K562 (cell line): ENCODE data around the gene EFCAB12. TPM values are rescaled to one million over a fixed set of nuclear protein-coding genes. Genes with fewer than 3 reads are reported as not detected.

Experiments
- ATAC-seq: fragments of 200-7000 bp; cut with Tn5 transposase; 3 replicates; pipeline ENCODE4 v1.9.1; 2020; ENCODE audit warnings: moderate library complexity
- BruUV-seq: library from RNA; stranded (reverse); fragments of 400-500 nt; replicated peaks from 2 replicates; lab custom pipeline; 2021; lab: Mats Ljungman, UMichigan
- CTCF ChIA-PET: fragments of 300-600 bp; formaldehyde crosslinking; extraction: SDS; loops from one replicate; lab custom pipeline; 2021; ENCODE audit warnings: low intra/inter-chr PET ratio; lab: Yijun Ruan, JAX
- POLR2A ChIA-PET: fragments of 300-600, 350-650 bp; sonication (Branson Sonifier 250); formaldehyde crosslinking; extraction: SDS; loops from one replicate; lab custom pipeline; 2021; ENCODE audit warnings: antibody characterized with exemption, inconsistent platforms; lab: Yijun Ruan, JAX
- DNase-seq, 4 experiments: peaks; one replicate each; pipeline versions ENCODE4 v3.0.0 to v3.0.0-alpha.2; 2011 to 2018; ENCODE audit warnings: low spot score in 3 of 4, mixed read lengths in 3 of 4; ENCODE audit errors: extremely low read depth in 1 of 4
- FAIRE-seq: peaks from 2 replicates; lab custom pipeline; 2011; peaks lifted over from hg19 to GRCh38; lab: Jason Lieb, UNC
- H2AFZ ChIP-seq: 2 replicates; pipeline ENCODE4 v1.6.0; 2011; ENCODE audit warnings: low read depth, low read length, control low read depth, inconsistent platforms
- H3K27ac ChIP-seq: fragments of 200-600 bp; 3 replicates; pipeline ENCODE4 v1.8.0; 2011; ENCODE audit warnings: low read depth, mild to moderate bottlenecking, control low read depth, inconsistent platforms, low read length, moderate library complexity, mixed read lengths; ENCODE audit errors: extremely low read depth
- H3K27me3 ChIP-seq, 2 experiments: fragments of 300-600 bp in 1 of 2; 2 replicates in 1 of 2; 3 replicates in 1 of 2; pipeline versions ENCODE4 v1.6.0 to v1.8.0; 2011; ENCODE audit warnings: inconsistent platforms in 2 of 2, low read length in 2 of 2, mild to moderate bottlenecking in 1 of 2, mixed read lengths in 1 of 2, moderate library complexity in 1 of 2; ENCODE audit not compliant: control insufficient read depth in 2 of 2, insufficient read depth in 2 of 2
- H3K36me3 ChIP-seq: fragments of 300-600 bp; 3 replicates; pipeline ENCODE4 v1.8.0; 2011; ENCODE audit warnings: mild to moderate bottlenecking, low read length, inconsistent platforms; ENCODE audit not compliant: control insufficient read depth, insufficient read depth
- H3K4me1 ChIP-seq, 2 experiments: fragments of 200-600 bp in 1 of 2; replicated peaks in 1 of 2; 2 replicates in 1 of 2; 3 replicates in 1 of 2; pipeline versions ENCODE4 v1.5.1 to v1.8.0; 2011; ENCODE audit warnings: inconsistent platforms in 2 of 2, low read length in 2 of 2, mild to moderate bottlenecking in 1 of 2, mixed read lengths in 1 of 2, moderate library complexity in 1 of 2; ENCODE audit not compliant: control insufficient read depth in 2 of 2, insufficient read depth in 2 of 2
- H3K4me2 ChIP-seq: 2 replicates; pipeline ENCODE4 v1.6.1; 2011; ENCODE audit warnings: low read length, control low read depth, inconsistent platforms, mixed read lengths; ENCODE audit not compliant: insufficient read depth
- H3K4me3 ChIP-seq: fragments of 200-600 bp; sonication (generic), shearing (Covaris generic); 2 replicates; pipeline ENCODE4 v1.5.1; 2016; ENCODE audit warnings: control low read depth, inconsistent platforms
- H3K79me2 ChIP-seq: fragments of 200-600 bp; 3 replicates; pipeline ENCODE4 v1.8.0; 2011; ENCODE audit warnings: low read length, inconsistent platforms; ENCODE audit not compliant: control insufficient read depth, insufficient read depth
- H3K9ac ChIP-seq, 2 experiments: 2 replicates each; pipeline versions ENCODE4 v1.6.0 to v1.6.1; 2011; ENCODE audit warnings: low read depth in 2 of 2, low read length in 2 of 2, control low read depth in 1 of 2, inconsistent platforms in 1 of 2, mild to moderate bottlenecking in 1 of 2, mixed read lengths in 1 of 2; ENCODE audit not compliant: insufficient read depth in 1 of 2
- H3K9me1 ChIP-seq: one replicate; pipeline ENCODE4 v1.6.0; 2011; ENCODE audit warnings: inconsistent platforms, mild to moderate bottlenecking, low read length, moderate library complexity; ENCODE audit not compliant: control insufficient read depth, insufficient read depth
- H3K9me3 ChIP-seq: replicated peaks from 2 replicates; pipeline ENCODE4 v1.5.1; 2011; ENCODE audit warnings: low read depth, low read length, inconsistent platforms; ENCODE audit not compliant: control insufficient read depth, insufficient read depth
- H4K20me1 ChIP-seq: replicated peaks from 2 replicates; pipeline ENCODE4 v1.6.1; 2011; ENCODE audit warnings: low read length, inconsistent platforms, mixed read lengths; ENCODE audit not compliant: control insufficient read depth, insufficient read depth
- BRCA1 ChIP-seq, 2 experiments: fragments of 450-650 bp in 1 of 2; sonication (generic) in 1 of 2; formaldehyde crosslinking in 1 of 2; IDR thresholded peaks; 2 replicates each; pipeline versions ENCODE4 v1.5.0 to v1.6.1; 2017 to 2020; ENCODE audit warnings: mild to moderate bottlenecking in 1 of 2, missing genetic modification reagents in 1 of 2
- FOXJ2 ChIP-seq: fragments of 200-800 bp; sonication (Bioruptor generic); IDR thresholded peaks from 2 replicates; pipeline ENCODE4 v1.6.1; 2016; ENCODE audit warnings: missing genetic modification characterization, missing compliant biosample characterization
- KDM5B ChIP-seq: fragments of 200-600 bp; sonication (generic); IDR thresholded peaks from 2 replicates; pipeline ENCODE4 v1.6.1; 2012; ENCODE audit warnings: low read depth, mild to moderate bottlenecking, moderate library complexity, low read length, control low read depth, inconsistent platforms; ENCODE audit not compliant: insufficient replicate concordance
- NUFIP1 ChIP-seq: fragments of 450-650 bp; IDR thresholded peaks from 2 replicates; pipeline ENCODE4 v1.6.1; 2018; ENCODE audit not compliant: partially characterized antibody
- SMARCA4 ChIP-seq: fragments of 450-650 bp; IDR thresholded peaks from 2 replicates; pipeline ENCODE4 v1.6.1; 2016
- WGBS: fragments of 100-300 bp; shearing (Covaris generic); methylation state at CpG from one replicate; pipeline ENCODE4 v1.1.6; 2016; ENCODE audit warnings: low coverage, mixed read lengths; ENCODE audit not compliant: insufficient coverage; ENCODE audit errors: missing lambda C conversion rate; 5-methylcytosine and 5-hydroxymethylcytosine counted together
- in situ Hi-C: fragments of 300-500 bp; cut with MboI; formaldehyde crosslinking; loops from 4 replicates; pipeline ENCODE4 v1.15.0; 2018; ENCODE audit warnings: inconsistent platforms, mixed read lengths
- intact Hi-C: fragments of 100-400 bp; cut with micrococcal nuclease; formaldehyde crosslinking; loops from 2 replicates; pipeline ENCODE4 v1.14.2; 2022
- polyA plus RNA-seq, 8 experiments: library from polyadenylated mRNA; depleted of rRNA in 4 of 8; stranded (reverse) in 5 of 8; unstranded in 3 of 8; fragments of >200 nt; fragmentation: Nextera tagmentation in 2 of 8; fragmentation: Illumina TruSeq in 1 of 8; extraction: Ambion mirVana in 2 of 8; extraction: Trizol in 1 of 8; gene quantifications; 2 replicates each; pipeline versions ENCODE4 v1.2.1 to v1.2.3, GENCODE V29; 2011 to 2014; ENCODE audit warnings: inconsistent platforms in 1 of 8, missing spikeins in 1 of 8
- total RNA-seq, 7 experiments: library from RNA; depleted of rRNA in 6 of 7; stranded (reverse); fragments of >200 nt in 6 of 7; fragmentation: Illumina TruSeq in 2 of 7; extraction: Trizol in 2 of 7; gene quantifications; 2 replicates each; pipeline versions ENCODE4 v1.2.1 to v1.2.3, GENCODE V29; 2011 to 2021; ENCODE audit warnings: low replicate concordance in 1 of 7
- TF ChIP-seq, protein P1 (sequence below): fragments of 250-450 bp; sonication (Bioruptor Pico); IDR thresholded peaks from 2 replicates; pipeline ENCODE4 v1.5.0; 2021; ENCODE audit warnings: mild to moderate bottlenecking, moderate library complexity

The EFCAB12 gene
- total and polyA plus RNA-seq, 9 of the 15 experiments (the other 6 are each of a cell fraction or from before 2014, with no cell fraction given), result 0.08 to 0.95 (median 0.56) TPM; not detected in 1

- CTCF ChIA-PET, result no interaction called here
- 27% methylated on average over 2 of the region's 2 CpGs for WGBS
- H3K79me2 ChIP-seq, result peaks cover 71% of the 10 kb centered on the region
- H3K27me3 ChIP-seq, result no peaks in the 10 kb centered on the region
- TF ChIP-seq, protein P1, sequence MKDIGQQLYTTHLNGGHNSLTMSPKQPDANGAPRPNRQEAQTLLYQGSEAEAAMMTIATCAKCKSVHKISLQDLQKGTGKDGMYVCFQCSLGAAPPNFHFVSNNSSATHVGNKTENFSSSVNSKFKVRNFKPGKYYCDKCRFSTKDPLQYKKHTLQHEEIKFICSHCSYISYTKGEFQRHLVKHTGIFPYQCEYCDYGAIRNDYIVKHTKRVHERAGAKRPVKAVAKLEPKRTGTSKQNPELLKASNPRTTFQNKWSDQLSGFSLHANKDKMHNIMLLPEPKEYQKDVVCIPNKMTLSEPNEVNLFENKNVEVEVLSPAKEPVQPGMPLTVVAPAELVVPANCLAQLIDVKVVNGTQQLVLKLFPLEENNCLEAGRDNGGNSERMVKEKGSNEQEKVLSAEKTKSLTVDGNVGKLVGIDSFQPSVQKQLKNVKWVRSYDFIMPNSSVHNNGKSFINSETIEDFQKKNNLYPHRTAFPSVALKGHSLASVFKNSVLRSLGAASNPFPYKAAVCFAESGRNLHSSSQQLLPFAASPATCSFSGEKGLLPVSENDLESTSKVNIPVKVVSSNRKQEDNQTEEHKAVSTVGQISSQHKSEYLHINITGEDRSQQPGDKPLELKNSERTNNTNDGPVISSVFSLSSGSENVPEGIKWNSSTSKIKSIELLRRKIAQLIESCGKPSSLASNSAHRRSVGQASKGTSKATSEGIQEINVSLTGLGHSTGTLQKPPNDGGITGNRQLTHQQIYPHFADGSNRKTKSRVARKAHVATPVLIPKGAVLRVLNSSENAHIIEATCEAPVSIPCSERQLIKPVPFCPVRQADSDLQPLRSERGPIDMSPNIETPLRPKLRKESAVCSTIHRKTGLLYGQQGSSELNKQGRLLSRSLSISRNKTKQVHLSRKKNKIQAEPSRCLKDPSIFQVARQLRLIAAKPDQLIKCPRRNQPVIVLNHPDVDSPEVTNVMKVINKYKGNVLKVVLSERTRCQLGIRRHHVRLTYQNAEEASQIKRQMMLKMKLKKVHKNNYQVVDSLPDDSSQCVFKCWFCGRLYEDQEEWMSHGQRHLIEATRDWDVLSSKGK (CRISPR knock-in tag), result no peak
- TF ChIP-seq FOXJ2 (tag) (no peak), NUFIP1 (no peak), KDM5B (no peak), SMARCA4 (no peak), BRCA1 (IDR thresholded peaks at IDR 0.05) (no peak), BRCA1 (CRISPR knock-in tag; IDR thresholded peaks at IDR 0.05) (no peak)
- intact Hi-C loops (loop anchor here (5.0 to 10.0 kb wide), 2 partner anchors 40 to 1412 kb away; no protein-coding TSS in a partner anchor), in situ Hi-C loops (no loop called here)
- H3K9me1 ChIP-seq, result no peaks in the 10 kb centered on the region
- H4K20me1 ChIP-seq, result no peaks in the 10 kb centered on the region
- DNase-seq, result no peak
- H2AFZ ChIP-seq, result no peak overlapping the region
- no peak overlapping the region for H3K27ac ChIP-seq
- H3K4me3 ChIP-seq, result no peak overlapping the region
- peaks cover 7% of the 10 kb centered on the region; the same call in 1 of the 3 replicates for H3K36me3 ChIP-seq
- no peak overlapping the region for H3K4me2 ChIP-seq
- BruUV-seq, result no TSS peak
- no peak overlapping the region for H3K9ac ChIP-seq
- POLR2A ChIA-PET, result interaction anchor here (4.3 to 5.3 kb wide), 2 partner anchors 14 to 19 kb away, joined by 14 to 67 read pairs; partner anchors contain the start of gene EFCAB12
- H3K9me3 ChIP-seq, result no peaks in the 10 kb centered on the region
- FAIRE-seq, result no peak
- peaks cover 7 to 46% of the 10 kb centered on the region in 2 experiments for H3K4me1 ChIP-seq
- ATAC-seq, result no peak
Observed at GRCh38 chr3:129442486-129442885, 14.1 kb upstream of the EFCAB12 start.
